Stomach (tissue), 9 donors: ENCODE measurements around the gene OR52N5. TPM values are rescaled to one million over a fixed set of nuclear protein-coding genes. Genes with fewer than 3 reads are reported as not detected.

Experiments used
- DNase-seq, 2 donors: peaks; one replicate each; pipeline versions ENCODE4 v3.0.0 to v3.0.0-alpha.2; 2013 to 2019
- H3K27ac ChIP-seq, 5 donors: fragments of 200-600 bp in 4 of 5; sonication (generic) in 4 of 5; one replicate each; pipeline ENCODE4 v1.5.1; 2013 to 2019; ENCODE audit warnings: mild to moderate bottlenecking in 1 of 5, moderate library complexity in 1 of 5
- H3K27me3 ChIP-seq, 3 donors: fragments of 200-600 bp; sonication (generic); one replicate each; pipeline ENCODE4 v1.5.1; 2017 to 2019; ENCODE audit warnings: mixed run types in 1 of 3
- H3K36me3 ChIP-seq, 4 donors: fragments of 200-600 bp; sonication (generic); 1 replicate in 3 of 4; 2 replicates in 1 of 4; pipeline ENCODE4 v1.5.1; 2016 to 2019
- H3K4me1 ChIP-seq, 4 donors: fragments of 200-600 bp; sonication (generic); one replicate each; pipeline ENCODE4 v1.5.1; 2016 to 2019
- H3K4me3 ChIP-seq, 4 donors: fragments of 200-600 bp; sonication (generic) in 3 of 4; one replicate each; pipeline ENCODE4 v1.5.1; 2016 to 2019; ENCODE audit warnings: mild to moderate bottlenecking in 1 of 4
- H3K9me3 ChIP-seq, 4 donors: fragments of 200-600 bp; sonication (generic); one replicate each; pipeline ENCODE4 v1.5.1; 2016 to 2019
- EP300 ChIP-seq: sonication (generic); formaldehyde crosslinking; IDR thresholded peaks from one replicate; pipeline ENCODE4 v1.6.1; 2017; ENCODE audit warnings: antibody characterized with exemption
- POLR2A ChIP-seq, 4 donors: fragments of 450-650 bp; IDR thresholded peaks; one replicate each; pipeline ENCODE4 v1.6.1; 2016; ENCODE audit warnings: antibody characterized with exemption in 4 of 4, control low read depth in 2 of 4, mild to moderate bottlenecking in 1 of 4, moderate library complexity in 1 of 4
- POLR2AphosphoS5 ChIP-seq, 3 donors: sonication (generic); formaldehyde crosslinking; IDR thresholded peaks; one replicate each; pipeline ENCODE4 v1.6.1; 2016; ENCODE audit warnings: antibody characterized with exemption in 3 of 3
- WGBS, 5 donors: extraction: QIAGEN DNeasy Blood & Tissue Kit in 3 of 5; methylation state at CpG; one replicate each; pipeline versions ENCODE4 v1.1.5 to v1.1.7; 2013 to 2018; 5-methylcytosine and 5-hydroxymethylcytosine counted together
- intact Hi-C: fragments of 100-400 bp; cut with DNase I; formaldehyde crosslinking; loops from one replicate; pipeline ENCODE4 v1.15.1; 2023; ENCODE audit warnings: low total_unique reads
- polyA plus RNA-seq, 3 donors: library from polyadenylated mRNA; stranded (reverse); fragments of 200-250 nt; gene quantifications; one replicate each; pipeline ENCODE4 v1.2.3, GENCODE V29; 2013
- total RNA-seq, 5 donors: library from RNA; depleted of rRNA; stranded (reverse); fragments of >200 nt; gene quantifications; one replicate each; pipeline versions ENCODE4 v1.1.0 to v1.2.3, GENCODE V29; 2014 to 2016
- TF ChIP-seq, protein P1 (sequence below), 7 experiments: fragments of 450-650 bp in 4 of 7; fragments of 200-600 bp in 3 of 7; sonication (generic) in 3 of 7; IDR thresholded peaks; one replicate each; pipeline ENCODE4 v1.5.1; 2016 to 2019; ENCODE audit warnings: antibody characterized with exemption in 7 of 7, control low read depth in 2 of 7, mild to moderate bottlenecking in 1 of 7
- donor health status: healthy with polysubstance abuse.
- donor health status: Bipolar disorder and iron deficiency.
- donor health status: healthy.

OR52N5 gene
- total and polyA plus RNA-seq, 8 donors: not detected

DNA sequence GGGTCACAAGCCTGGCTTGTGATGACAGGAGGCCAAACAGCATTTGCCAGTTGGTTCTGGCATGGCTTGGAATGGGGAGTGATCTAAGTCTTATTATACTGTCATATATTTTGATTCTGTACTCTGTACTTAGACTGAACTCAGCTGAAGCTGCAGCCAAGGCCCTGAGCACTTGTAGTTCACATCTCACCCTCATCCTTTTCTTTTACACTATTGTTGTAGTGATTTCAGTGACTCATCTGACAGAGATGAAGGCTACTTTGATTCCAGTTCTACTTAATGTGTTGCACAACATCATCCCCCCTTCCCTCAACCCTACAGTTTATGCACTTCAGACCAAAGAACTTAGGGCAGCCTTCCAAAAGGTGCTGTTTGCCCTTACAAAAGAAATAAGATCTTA lies 46.1 kb downstream of the OR52N5 start:
- no peak for TF ChIP-seq POLR2A (IDR thresholded peaks at IDR 0.05)
- no peak for TF ChIP-seq POLR2AphosphoS5 (IDR thresholded peaks at IDR 0.05)
- TF ChIP-seq EP300: no peak
- TF ChIP-seq, protein P1, sequence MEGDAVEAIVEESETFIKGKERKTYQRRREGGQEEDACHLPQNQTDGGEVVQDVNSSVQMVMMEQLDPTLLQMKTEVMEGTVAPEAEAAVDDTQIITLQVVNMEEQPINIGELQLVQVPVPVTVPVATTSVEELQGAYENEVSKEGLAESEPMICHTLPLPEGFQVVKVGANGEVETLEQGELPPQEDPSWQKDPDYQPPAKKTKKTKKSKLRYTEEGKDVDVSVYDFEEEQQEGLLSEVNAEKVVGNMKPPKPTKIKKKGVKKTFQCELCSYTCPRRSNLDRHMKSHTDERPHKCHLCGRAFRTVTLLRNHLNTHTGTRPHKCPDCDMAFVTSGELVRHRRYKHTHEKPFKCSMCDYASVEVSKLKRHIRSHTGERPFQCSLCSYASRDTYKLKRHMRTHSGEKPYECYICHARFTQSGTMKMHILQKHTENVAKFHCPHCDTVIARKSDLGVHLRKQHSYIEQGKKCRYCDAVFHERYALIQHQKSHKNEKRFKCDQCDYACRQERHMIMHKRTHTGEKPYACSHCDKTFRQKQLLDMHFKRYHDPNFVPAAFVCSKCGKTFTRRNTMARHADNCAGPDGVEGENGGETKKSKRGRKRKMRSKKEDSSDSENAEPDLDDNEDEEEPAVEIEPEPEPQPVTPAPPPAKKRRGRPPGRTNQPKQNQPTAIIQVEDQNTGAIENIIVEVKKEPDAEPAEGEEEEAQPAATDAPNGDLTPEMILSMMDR (IDR thresholded peaks at IDR 0.05): no peak
- H3K4me1 ChIP-seq: no peaks in the 10 kb centered on the region
- no peak overlapping the region for H3K4me3 ChIP-seq
- no peak overlapping the region for H3K27ac ChIP-seq
- H3K36me3 ChIP-seq: no peaks in the 10 kb centered on the region
- peaks cover 0 to 12% (median 8%) of the 10 kb centered on the region in 4 donors for H3K9me3 ChIP-seq
- intact Hi-C loops: no loop called here
- no peaks in the 10 kb centered on the region for H3K27me3 ChIP-seq
- no peak for DNase-seq

GRCh38 chr11:5736396-5736795 lies 46.8 kb downstream of the OR52N5 start, which contains the start of gene OR56B1:
Gene OR56B1 (plus strand): TSS chr11:5736448. CDS start chr11:5736517, 69 bp downstream.
- H3K27ac ChIP-seq: no peak within 1 kb of the TSS
- no peak within 1 kb of the TSS for H3K4me3 ChIP-seq
- DNase-seq: no peak
- no peak for TF ChIP-seq POLR2A (IDR thresholded peaks at IDR 0.05)
- no peak for TF ChIP-seq EP300
- TF ChIP-seq, protein P1 (IDR thresholded peaks at IDR 0.05): no peak
- no peak for TF ChIP-seq POLR2AphosphoS5 (IDR thresholded peaks at IDR 0.05)
- H3K36me3 ChIP-seq: no peaks in the 10 kb centered on the region
- peaks cover 0 to 5% (median 3%) of the 10 kb centered on the region in 4 donors for H3K9me3 ChIP-seq
- WGBS, 5 donors: 82 to 92% (median 85%) methylated on average over 1 of the region's 1 CpG
- no peaks in the 10 kb centered on the region for H3K27me3 ChIP-seq
- no peaks in the 10 kb centered on the region for H3K4me1 ChIP-seq
- intact Hi-C loops: no loop called here

- TF ChIP-seq EP300 (no peak), POLR2A (IDR thresholded peaks at IDR 0.05) (no peak)
- TF ChIP-seq, protein P1 (IDR thresholded peaks at IDR 0.05): no peak
- 86 to 100% (median 89%) methylated on average over 1 of the region's 1 CpG for WGBS, 5 donors
- DNase-seq: no peak
- intact Hi-C loops: no loop called here
- Histone ChIP-seq H3K36me3 (no peaks in the 10 kb centered on the region), H3K4me1 (no peaks in the 10 kb centered on the region), H3K27ac (no peak overlapping the region), H3K4me3 (no peak overlapping the region), H3K9me3 (no peaks in the 10 kb centered on the region), H3K27me3 (no peaks in the 10 kb centered on the region)
Measured at GRCh38 chr11:5727691-5728090, 55.5 kb downstream of the OR52N5 start.

DNA sequence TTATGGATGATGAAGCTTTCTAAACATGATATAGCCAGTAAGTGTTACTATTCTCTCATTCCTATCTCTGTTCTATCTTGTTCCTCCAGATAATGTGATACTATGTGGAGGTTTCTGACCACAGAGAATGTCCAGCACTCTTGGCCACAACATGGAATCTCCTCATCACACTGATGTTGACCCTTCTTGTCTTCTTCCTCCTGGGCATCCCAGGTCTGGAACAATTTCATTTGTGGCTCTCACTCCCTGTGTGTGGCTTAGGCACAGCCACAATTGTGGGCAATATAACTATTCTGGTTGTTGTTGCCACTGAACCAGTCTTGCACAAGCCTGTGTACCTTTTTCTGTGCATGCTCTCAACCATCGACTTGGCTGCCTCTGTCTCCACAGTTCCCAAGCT lies 56.8 kb downstream of the OR52N5 start:
- WGBS, 5 donors: 78 to 95% (median 88%) methylated on average over 1 of the region's 1 CpG
- H3K27ac ChIP-seq: no peak overlapping the region
- no peaks in the 10 kb centered on the region for H3K9me3 ChIP-seq
- H3K27me3 ChIP-seq: no peaks in the 10 kb centered on the region
- H3K36me3 ChIP-seq: no peaks in the 10 kb centered on the region
- TF ChIP-seq EP300 (no peak), POLR2AphosphoS5 (IDR thresholded peaks at IDR 0.05) (no peak), POLR2A (IDR thresholded peaks at IDR 0.05) (no peak)
- TF ChIP-seq, protein P1 (IDR thresholded peaks at IDR 0.05): no peak
- intact Hi-C loops: no loop called here
- no peaks in the 10 kb centered on the region for H3K4me1 ChIP-seq
- no peak overlapping the region for H3K4me3 ChIP-seq
- DNase-seq: no peak

Other genes starting within 250 kb of the OR52N5 start
- gene OR52H1, start 234.8 kb downstream of the OR52N5 start, total RNA-seq: 10 to 100 TPM in 1 of 5 donors, 1 to 10 TPM in 1, under 1 TPM in 1, not detected in 2; 0.58 to 21.0 (median 1.3) TPM
- not detected for gene OR52H1, start 234.8 kb downstream of the OR52N5 start, polyA plus RNA-seq
- gene OR52B6, start 202.5 kb downstream of the OR52N5 start, total RNA-seq: not detected
- not detected for gene OR52B6, start 202.5 kb downstream of the OR52N5 start, polyA plus RNA-seq
- gene TRIM6, start 186.7 kb downstream of the OR52N5 start, total RNA-seq: 10 to 100 TPM in 1 of 5 donors, 1 to 10 TPM in 1, under 1 TPM in 1, not detected in 2; 0.87 to 10.3 (median 2.6) TPM
- gene TRIM6, start 186.7 kb downstream of the OR52N5 start, polyA plus RNA-seq: 1 to 10 TPM; 1.1 to 2.3 (median 1.2) TPM
- gene TRIM34, start 158.4 kb downstream of the OR52N5 start, total RNA-seq: 10 to 100 TPM in 1 of 5 donors, 1 to 10 TPM in 2, under 1 TPM in 1, not detected in 1; 0.29 to 11.4 (median 2.6) TPM
- 1 to 10 TPM; 2.9 to 8.7 (median 3.7) TPM for gene TRIM34, start 158.4 kb downstream of the OR52N5 start, polyA plus RNA-seq
- 10 to 100 TPM in 4 of 5 donors, not detected in 1; 12.6 to 81.4 (median 28.0) TPM for gene TRIM5, start 98.3 kb downstream of the OR52N5 start, total RNA-seq
- 1 to 10 TPM; 4.2 to 9.5 (median 9.0) TPM for gene TRIM5, start 98.3 kb downstream of the OR52N5 start, polyA plus RNA-seq
- 100 to 1,000 TPM in 1 of 5 donors, 10 to 100 TPM in 4; 34.8 to 131 (median 39.1) TPM for gene TRIM22, start 93.6 kb downstream of the OR52N5 start, total RNA-seq
- gene TRIM22, start 93.6 kb downstream of the OR52N5 start, polyA plus RNA-seq: 10 to 100 TPM; 12.4 to 39.4 (median 14.4) TPM
- gene OR56B1, start 46.9 kb downstream of the OR52N5 start, total RNA-seq: under 1 TPM in 1 of 5 donors, not detected in 4; 0.18 TPM
- not detected for gene OR56B1, start 46.9 kb downstream of the OR52N5 start, polyA plus RNA-seq
- gene OR52N4, start 29.1 kb downstream of the OR52N5 start, total RNA-seq: not detected
- gene OR52N4, start 29.1 kb downstream of the OR52N5 start, polyA plus RNA-seq: under 1 TPM in 1 of 3 donors, not detected in 2; 0.10 TPM
- gene OR52N1, start 7.9 kb upstream of the OR52N5 start, total RNA-seq: not detected
- not detected for gene OR52N1, start 7.9 kb upstream of the OR52N5 start, polyA plus RNA-seq
- gene OR52N2, start 25.6 kb upstream of the OR52N5 start, total RNA-seq: not detected
- 1 to 10 TPM in 1 of 3 donors, under 1 TPM in 1, not detected in 1; 0.31 to 1.4 TPM for gene OR52N2, start 25.6 kb upstream of the OR52N5 start, polyA plus RNA-seq
- gene OR52E6, start 58.5 kb upstream of the OR52N5 start, total RNA-seq: not detected
- gene OR52E6, start 58.5 kb upstream of the OR52N5 start, polyA plus RNA-seq: not detected
- gene OR52E8, start 74.3 kb upstream of the OR52N5 start, total RNA-seq: not detected
- not detected for gene OR52E8, start 74.3 kb upstream of the OR52N5 start, polyA plus RNA-seq
- gene OR52E4, start 97.3 kb upstream of the OR52N5 start, total RNA-seq: not detected
- not detected for gene OR52E4, start 97.3 kb upstream of the OR52N5 start, polyA plus RNA-seq
- not detected for gene OR52E5, start 109.9 kb upstream of the OR52N5 start, total RNA-seq
- gene OR52E5, start 109.9 kb upstream of the OR52N5 start, polyA plus RNA-seq: not detected
- gene OR56A3, start 158.9 kb upstream of the OR52N5 start, total RNA-seq: not detected
- gene OR56A3, start 158.9 kb upstream of the OR52N5 start, polyA plus RNA-seq: not detected
- not detected for gene OR56A5, start 185.1 kb upstream of the OR52N5 start, total RNA-seq
- gene OR56A5, start 185.1 kb upstream of the OR52N5 start, polyA plus RNA-seq: not detected
- not detected for gene OR52L1, start 203.6 kb upstream of the OR52N5 start, total RNA-seq
- not detected for gene OR52L1, start 203.6 kb upstream of the OR52N5 start, polyA plus RNA-seq
- gene OR56A4, start 223.6 kb upstream of the OR52N5 start, total RNA-seq: not detected
- gene OR56A4, start 223.6 kb upstream of the OR52N5 start, polyA plus RNA-seq: not detected
- gene OR56A1, start 247.4 kb upstream of the OR52N5 start, total RNA-seq: under 1 TPM in 1 of 5 donors, not detected in 4; 0.18 TPM
- gene OR56A1, start 247.4 kb upstream of the OR52N5 start, polyA plus RNA-seq: not detected